HG03108 (cell line): Measurements from ENCODE around the gene GNB4.

ENCODE experiments used
- ATAC-seq: cut with Tn5 transposase; IDR thresholded peaks from one replicate; pipeline ENCODE4 v1.9.1; 2021; ENCODE audit warnings: moderate library complexity; ENCODE audit not compliant: unreplicated experiment

The GNB4 gene

GRCh38 chr3:179438841-179439240, 12.4 kb downstream of the GNB4 start:
- ATAC-seq: peak; percentile 88

GRCh38 chr3:179436517-179436916, 14.8 kb downstream of the GNB4 start:
- ATAC-seq: no peak

- ATAC-seq: no peak
These were observed 18.8 kb downstream of the GNB4 start for GRCh38 chr3:179432451-179432850.

GRCh38 chr3:179432021-179432420, 19.2 kb downstream of the GNB4 start:
- ATAC-seq: peak; percentile 68

- no peak for ATAC-seq
These were observed 20.9 kb downstream of the GNB4 start for GRCh38 chr3:179430277-179430870.

- ATAC-seq: no peak
These were observed 22.3 kb downstream of the GNB4 start for GRCh38 chr3:179428876-179429548.

- no peak for ATAC-seq
These were observed 26.2 kb downstream of the GNB4 start for GRCh38 chr3:179425075-179425474.

- no peak for ATAC-seq
These were observed 29.8 kb downstream of the GNB4 start for GRCh38 chr3:179421500-179421899.

- ATAC-seq: no peak
These were observed 32.7 kb downstream of the GNB4 start for GRCh38 chr3:179418610-179419009.

- ATAC-seq: no peak
These were observed 34.6 kb downstream of the GNB4 start for GRCh38 chr3:179416681-179417080.

- ATAC-seq: no peak
These were observed 35.9 kb downstream of the GNB4 start for GRCh38 chr3:179415377-179415776.

- ATAC-seq: no peak
These were observed 36.5 kb downstream of the GNB4 start for GRCh38 chr3:179414804-179415203.

GRCh38 chr3:179410999-179411398, 40.3 kb downstream of the GNB4 start:
- no peak for ATAC-seq

GRCh38 chr3:179410331-179410730, 40.9 kb downstream of the GNB4 start:
- no peak for ATAC-seq

- no peak for ATAC-seq
These were observed 47.0 kb downstream of the GNB4 start for GRCh38 chr3:179404307-179404706.

GRCh38 chr3:179402963-179403362, 48.3 kb downstream of the GNB4 start:
- ATAC-seq: no peak

- no peak for ATAC-seq
These were observed 49.7 kb downstream of the GNB4 start for GRCh38 chr3:179401561-179401960.

- ATAC-seq: no peak
These were observed 52.6 kb downstream of the GNB4 start for GRCh38 chr3:179398574-179399231.

- no peak for ATAC-seq
These were observed 59.4 kb downstream of the GNB4 start for GRCh38 chr3:179391906-179392305.

- no peak for ATAC-seq
These were observed 74.8 kb downstream of the GNB4 start for GRCh38 chr3:179376474-179376873.

- no peak for ATAC-seq
These were observed 75.9 kb downstream of the GNB4 start for GRCh38 chr3:179375091-179375999.
